Inflammatory macrophage treated with lipopolysaccharide for 4 hours (primary cell): ENCODE measurements around the gene PPP1R37.
A peak's percentile ranks its signal among the peaks of the same experiment; 100 is the strongest.

ENCODE experiments used
- DNase-seq: peaks from one replicate; pipeline ENCODE4 v3.0.0-alpha.2; 2020

PPP1R37 gene

DNA sequence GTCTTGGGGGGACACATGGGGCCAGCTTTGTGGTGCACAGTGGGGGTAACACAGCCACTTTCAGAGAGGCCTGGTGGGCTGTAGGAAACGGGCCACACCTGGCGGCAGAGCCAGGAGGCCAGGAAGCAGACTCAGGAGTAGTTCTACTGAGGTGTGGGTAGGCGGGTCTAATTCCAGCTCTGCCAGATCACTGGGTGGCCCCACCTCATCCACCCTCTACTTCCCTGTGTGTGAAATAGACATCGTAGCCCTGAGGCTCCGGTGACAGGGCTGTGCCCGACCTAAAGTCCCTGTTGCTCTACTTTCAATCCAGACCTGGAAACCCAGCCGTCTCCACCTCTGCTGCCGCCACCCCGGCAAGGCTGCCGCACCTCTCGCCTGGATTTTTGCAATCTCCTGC is 63.8 kb downstream of the PPP1R37 start:
- DNase-seq, result no peak

DNA sequence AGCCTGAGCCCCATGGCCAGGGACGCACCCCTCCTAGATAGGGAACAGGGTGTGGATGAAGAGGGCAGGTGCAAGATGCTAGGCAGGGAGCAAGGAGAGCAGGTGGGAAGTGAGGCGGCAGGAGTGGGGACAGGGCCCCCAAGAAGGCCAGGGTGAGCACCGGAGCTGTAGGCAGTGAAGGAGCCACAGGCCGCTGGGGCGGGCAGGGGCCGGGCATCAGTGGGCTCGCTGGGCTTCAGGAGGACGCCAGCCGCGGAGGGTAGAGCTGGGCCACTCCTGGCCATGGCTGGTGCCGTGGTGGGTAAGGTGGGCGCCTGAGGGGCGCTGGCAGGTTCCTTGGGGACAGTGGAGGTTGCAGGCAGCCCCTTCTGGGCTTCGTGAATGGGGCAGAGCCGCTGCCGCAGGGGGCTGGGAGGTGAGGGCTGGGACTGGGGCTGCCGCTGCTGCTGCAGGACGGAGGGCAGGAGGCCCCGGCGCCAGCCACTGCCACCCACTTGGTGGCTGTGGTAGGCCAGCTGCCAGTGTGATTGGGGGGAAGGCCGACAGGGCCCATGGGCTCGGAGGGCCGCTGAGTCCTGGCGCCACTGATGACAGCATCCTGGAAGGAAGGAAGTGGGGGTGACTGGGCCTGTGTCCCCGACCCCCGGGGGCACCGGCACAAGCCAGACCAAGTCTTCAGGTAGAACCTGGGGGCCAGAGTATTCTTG is 65.7 kb downstream of the PPP1R37 start:
- DNase-seq, result no peak

DNA sequence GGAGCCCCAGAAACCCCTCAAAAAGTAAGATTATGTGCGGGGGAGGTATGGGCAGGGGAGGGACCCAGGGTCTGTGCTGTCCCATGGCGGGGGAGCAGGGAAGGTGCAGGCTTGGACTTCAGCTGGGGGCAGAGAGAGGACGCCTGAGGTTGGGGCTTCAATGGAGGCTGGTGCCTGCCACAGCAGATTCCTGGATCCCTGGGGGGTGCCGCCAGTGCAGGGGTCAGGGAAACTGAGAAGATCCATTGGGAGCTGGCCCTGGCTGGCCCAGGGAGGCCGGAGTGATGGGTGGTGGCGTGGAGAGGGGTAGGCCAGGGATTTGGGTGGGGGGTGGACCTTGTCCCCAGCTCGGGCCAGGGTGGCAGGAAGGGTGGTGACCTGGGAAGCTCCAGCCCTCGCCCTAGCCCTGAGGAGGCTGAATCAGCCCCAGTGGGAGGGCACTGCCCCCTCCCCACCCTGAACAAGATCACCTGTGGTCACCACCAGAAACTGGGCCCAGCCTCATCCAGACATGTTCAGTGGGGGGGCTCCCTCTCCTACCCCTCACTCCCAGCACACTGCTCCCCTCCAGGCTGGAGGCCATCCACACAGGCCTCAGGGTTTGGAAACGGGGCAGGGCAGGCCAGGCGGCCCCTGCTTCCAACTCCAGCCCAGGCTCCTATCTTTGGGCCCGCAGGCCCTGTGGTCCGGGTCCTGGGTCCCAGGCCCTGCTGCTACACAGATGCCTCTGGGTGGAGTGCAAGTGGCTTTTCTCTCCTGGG is 66.4 kb downstream of the PPP1R37 start:
- no peak for DNase-seq

DNA sequence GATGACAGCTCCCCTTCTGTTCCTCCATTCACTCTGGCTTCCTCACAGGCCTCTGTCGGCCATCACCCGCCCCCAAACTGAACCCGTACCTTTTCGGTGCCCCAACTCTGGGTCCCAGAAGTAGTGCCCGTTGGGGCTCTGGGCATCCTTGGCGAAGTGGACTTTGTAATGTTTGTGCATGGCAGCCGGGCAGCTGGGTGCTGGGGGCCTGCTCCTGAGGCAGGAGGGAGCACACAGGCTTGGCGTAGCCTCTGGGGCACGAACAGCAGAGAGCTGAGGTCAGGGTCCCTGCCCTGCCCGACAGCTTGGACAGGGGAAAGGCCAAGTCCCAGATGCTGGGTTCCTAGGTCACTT is 67.0 kb downstream of the PPP1R37 start:
- DNase-seq, result no peak

DNA sequence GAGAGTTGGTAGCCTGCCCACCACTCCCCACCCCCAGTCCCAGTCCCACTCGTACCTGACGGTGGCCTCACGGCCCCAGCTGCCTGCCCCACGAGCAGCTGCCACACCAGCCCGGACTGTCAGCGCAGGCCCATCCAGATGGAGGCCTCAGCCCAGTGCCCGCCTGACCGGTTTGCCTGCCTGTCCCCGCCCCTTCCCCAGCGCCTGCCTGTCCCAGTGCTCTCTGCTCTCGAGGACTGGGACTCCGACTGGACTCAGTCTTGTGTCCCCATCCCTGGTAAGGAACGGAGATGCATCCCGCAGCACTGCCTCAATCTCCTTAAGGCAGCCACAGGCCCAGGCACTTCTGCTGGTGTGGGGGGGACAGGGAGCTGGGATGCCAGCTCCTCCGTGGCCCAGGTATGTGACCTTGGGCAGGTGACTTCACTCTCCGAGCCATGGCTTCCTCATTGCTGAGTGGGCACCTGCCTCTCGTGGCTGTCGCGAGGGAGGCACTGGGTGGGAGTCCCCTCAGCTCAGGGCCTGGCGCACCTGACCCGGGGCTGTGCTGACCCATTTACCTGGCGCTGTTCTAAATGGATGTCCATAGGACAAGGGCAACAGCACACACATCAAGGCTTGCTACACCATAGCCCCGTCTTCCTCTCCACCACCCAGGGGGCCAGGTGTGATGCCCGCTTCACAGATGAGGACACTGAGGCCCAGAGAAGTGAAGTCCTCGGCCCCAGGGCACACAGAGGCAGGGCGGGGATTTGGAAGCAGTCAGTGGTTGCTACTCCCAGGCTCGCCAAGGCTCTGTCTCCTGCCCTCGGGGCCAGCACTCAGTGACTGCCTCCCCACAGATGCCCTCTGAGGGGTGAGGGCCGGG is 68.1 kb downstream of the PPP1R37 start, which contains the start of gene NKPD1:
NKPD1 (minus strand) TSS at position 113 of the 868 bp plus-strand sequence. CDS start 832 bp downstream, outside the sequence.
- DNase-seq, result no peak

DNA sequence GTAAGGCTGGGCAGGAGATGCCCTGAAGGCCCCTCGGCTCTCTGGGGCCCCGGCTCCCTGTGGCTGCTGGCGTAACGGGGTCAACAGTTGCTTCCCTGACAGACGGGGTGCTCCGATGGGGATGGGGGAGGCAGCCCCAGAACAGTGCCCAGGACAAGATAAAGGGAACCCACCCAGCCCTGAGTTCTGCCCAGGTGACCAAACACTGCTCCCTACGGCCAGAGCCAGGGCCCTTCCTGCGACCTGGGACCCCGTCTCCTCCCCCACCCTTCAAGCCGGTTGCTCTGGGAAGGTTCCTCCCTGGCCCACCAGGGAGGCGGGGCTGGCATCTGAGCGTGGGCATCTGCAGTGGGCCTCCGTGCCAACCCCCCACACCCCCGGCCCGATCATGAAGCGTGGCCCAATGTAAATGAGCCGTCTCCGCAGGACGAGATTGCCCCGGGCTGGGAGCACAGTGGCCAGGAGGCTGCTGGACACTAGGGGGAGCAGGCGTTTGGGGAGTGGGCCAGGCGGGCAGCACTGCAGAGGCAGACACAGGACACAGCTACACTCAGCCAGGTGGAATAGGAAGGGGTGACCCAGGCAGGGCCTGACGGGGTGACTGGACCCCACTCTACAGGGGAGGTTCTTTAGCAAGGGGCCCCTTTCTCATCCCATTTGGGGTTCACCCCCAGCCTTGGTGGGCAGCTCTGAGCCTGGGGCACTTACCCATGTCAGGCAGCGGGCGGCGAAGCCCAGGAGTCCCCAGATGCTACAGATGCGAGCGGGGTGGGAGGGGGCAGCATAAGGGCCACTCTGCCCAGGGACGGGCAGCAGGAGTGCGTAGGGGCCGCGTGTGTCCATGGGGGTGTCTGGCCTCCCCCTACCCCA is 69.0 kb downstream of the PPP1R37 start:
- no peak for DNase-seq

DNA sequence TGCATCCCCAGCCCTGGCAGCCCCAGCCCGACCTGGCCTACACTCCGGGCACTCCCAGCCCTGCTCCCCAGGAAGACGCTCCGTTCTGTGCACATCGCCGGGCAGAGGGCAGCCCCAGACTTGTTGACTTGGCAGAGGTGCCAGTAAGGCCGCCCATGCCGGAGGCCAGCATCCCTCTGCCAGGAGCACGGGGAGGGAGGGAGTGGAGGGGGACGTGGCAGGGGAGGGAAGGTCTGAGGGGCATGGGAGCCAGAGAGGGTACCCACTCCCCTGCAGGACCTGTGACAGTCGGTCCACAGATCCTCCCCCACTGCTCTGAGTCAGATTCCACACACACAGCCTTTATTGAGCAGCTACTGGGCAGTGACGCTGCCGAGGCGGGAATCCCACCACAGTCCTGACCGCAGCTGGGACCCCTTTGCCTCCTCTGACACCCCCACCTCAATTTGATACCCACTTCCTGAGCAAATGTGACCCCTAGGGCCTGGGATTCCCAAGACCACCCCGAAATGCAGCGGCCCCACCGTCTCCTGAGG is 69.7 kb downstream of the PPP1R37 start:
- no peak for DNase-seq

DNA sequence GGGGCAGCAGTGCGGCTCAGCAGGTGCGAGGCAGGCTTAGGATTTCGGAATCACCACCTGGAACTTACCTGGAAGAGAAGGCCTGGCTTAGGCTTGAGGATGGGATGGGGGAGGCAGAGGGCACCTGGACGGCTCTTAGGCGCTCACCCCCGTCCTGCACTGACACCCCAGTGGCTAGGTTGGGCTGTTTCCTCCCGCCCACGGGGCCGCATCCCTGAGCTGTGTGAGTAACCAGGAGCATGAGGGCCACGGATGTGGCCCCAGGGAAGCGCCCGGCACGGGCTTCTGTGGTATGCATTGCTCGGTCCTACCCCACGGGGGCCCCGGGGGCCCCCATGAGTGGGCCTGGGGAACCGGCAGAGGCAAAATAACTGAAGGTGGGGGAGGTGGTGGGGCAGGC is 70.2 kb downstream of the PPP1R37 start:
- DNase-seq, result no peak

DNA sequence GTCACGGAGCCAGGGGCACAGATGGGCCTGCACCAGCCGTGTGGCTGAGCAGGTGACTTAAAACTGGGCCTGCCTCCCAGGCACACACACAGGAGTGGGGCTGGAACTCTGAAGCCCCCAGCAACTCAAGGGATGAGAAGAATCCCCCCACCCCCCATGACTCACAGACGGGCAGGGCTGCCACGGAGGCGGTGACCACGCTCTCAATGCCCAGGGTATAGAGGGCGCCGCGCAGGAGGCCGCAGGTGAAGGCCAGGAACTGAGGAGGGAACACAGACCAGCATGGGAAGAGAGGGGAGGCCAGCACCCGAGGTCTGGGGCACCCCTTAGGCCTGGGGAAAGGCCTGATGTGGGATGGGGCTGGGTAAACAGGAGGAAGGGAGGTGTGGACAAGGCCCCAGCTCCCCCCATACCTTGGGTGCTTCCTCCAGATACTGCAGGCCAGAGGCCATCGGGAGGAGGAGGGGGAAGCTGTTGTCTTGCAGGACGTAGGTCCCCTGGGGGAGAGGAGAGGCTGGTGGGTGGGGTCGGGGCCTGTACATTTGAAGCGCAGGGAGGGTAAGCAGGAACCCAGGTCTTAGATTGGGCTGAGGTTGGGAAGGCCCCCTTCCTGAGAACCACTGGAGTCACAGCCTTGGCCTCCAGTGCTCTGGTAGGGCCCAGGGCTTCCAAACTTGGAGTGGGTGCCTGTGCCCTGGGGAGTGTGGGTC is 70.9 kb downstream of the PPP1R37 start:
- no peak for DNase-seq

DNA sequence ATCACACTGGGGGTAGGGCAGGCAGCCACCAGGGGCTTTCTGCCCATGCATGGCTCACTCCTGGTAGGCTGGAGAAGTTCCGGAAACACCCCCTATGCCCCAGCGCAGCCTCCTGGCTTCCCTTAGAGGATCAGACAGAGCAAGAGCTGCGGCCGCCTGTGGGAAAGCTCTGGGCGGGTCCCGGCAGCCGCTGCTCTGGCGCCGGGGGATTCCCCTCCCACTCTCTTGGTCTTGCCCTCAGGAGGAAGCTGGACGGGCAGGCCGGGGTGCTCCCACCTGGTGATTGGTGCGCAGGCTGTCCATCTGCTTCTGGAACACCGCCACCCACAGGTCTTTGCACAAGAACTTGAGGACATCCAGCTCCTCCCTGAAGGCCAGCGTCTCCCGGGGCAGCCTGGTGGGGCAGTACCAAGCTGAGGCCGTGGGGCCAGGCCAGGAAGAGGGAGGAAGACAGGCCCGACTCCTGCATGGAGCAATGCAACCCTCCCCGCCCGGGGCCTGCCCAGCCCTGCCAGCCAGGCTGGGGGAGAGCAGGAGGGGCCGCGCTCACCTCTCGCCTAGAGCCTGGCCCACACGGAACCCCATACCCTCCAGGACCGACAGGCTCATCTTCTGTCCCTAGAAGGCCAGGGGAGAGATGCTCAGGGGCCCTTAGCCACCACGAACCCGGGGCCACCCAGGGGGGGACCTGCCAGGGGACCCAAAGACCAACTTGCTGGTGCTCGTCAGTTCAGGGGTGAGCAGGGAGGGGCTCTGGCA is 71.8 kb downstream of the PPP1R37 start:
- DNase-seq, result peak; percentile 95

DNA sequence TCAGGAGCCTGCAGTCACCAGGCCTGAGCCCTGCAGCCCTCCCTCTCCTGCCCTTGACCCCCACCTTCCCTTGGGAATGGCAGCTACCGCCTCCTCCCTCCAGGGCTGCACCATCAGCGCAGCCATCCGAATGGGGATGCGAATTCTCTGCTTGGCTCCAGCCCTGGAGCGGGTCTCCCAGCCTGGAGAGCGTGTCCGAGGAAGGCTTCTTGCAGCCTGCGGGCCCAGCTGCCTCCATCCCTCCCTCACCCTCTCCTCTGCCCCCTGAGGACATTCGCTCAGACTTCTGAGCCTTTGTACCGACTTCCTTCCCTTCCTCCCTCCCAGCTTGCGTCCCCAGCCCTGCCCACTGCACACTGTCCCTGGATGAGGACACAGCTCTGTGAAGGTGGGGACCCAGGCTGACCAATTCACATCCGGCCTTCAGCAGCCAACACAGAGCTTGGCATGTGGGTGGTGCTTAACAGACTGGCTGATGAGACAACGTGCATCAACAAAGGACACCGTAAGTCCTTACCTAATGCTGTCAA is 73.8 kb downstream of the PPP1R37 start:
- DNase-seq, result no peak

DNA sequence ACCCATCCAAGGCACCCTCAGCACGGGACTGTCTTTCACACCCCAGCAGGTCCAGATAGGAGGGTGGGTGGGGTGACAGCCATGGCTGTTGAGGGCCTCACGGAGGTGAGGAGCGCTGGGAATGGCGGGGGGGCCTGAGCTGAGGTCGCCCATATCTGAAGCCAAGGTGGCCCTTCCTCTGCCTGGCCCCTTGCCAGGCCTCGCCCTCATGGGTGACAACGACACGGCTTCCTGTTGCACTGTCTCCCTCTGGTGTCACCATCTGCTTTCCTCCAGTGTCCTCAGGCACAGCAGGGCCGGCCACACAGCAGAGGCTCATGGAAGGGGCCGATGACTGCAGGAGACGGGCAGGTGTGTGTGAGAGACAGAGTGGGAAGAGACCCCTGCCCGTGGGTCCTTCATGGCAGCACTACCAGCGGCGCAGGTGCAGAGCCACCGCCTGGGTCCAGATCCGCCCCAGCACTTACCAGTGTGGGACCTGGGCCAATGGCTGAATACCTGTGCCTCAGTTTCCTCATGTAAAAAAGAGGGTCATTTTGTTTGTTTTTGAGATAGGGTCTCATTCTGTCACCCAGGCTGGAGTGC is 75.9 kb downstream of the PPP1R37 start:
- DNase-seq, result no peak

DNA sequence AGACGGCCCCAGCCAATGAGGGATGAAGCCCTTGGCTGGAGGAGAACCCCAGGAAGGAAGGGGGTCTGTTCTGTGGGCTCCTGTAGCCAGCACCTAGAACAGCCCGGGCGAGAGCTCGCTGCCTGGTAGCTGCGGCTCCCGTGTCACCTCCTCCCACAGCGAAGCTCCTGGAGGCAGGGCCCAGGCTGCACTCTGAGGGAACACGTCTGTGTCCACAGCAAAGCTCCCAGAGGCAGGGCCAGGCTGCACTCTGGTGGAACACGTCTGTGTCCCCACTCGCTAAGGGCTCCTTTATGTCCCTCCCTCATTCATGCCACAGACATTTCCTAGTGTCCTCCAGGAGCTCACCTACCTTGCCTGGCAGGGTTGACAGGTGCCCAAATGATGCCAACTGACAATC is 76.6 kb downstream of the PPP1R37 start:
- no peak for DNase-seq

DNA sequence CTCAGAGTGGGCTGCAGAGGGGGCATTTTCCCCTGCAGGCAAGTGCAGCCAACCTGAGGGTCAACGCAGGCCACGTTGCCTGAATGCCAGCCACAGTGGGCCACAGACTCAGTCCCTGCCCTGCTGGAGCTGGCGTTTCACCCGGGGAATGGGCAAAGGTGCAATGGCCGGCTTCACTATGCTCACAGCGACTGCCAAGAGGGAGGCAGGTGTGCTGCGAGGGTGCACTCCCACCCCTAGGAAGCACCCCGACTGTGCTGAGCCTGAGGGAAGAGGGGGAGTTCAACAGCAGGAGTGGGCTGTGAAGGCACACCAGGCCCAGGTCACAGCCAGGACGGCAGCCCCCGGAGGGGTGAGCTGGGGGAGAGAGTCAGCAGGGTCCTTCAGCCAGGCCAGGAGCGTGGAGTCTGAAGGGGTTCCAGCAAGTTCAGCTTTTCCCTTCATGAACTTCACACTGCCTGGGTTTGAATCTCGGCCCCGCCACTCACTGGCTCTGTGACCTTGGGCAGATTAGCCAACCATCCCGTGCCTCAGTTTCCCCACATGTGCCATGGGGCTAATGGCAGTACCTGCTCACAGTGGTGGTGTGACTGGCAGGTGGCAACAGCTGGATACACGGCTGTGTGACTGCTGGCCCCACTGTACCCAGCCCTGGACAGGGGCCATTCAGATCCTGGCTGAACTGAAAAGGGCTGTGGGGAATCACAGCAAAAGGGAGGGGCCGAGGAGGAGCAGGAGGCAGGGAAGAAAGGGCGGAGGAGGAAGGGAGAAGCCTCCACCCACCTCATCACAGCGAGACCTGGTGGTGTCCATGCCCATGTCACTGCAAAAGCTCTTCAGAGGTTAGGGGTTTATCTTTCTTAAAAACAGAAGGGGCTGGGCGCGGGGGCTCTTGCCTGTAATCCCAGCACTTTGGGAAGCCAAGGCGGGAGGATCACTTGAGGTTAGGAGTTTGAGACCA is 77.4 kb downstream of the PPP1R37 start:
- DNase-seq, result no peak

DNA sequence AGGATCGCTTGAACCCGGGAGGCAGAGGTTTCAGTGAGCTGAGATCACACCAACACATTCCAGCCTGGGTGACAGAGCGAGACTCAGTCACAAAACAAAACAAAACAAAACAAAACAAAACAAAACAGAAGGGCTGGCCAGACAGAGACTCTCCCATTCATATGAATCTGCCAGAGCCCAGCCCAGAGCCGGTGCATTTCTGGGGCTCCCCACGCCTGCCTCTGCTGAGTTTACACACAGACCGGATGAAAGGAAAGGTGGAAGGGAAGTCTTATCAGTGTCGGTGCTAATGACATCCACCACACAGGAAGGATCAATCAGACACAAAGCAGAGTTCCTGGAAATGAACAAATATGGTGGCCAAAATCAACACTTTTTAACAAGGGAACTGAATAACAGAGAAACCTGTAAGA is 78.2 kb downstream of the PPP1R37 start:
- DNase-seq, result no peak

DNA sequence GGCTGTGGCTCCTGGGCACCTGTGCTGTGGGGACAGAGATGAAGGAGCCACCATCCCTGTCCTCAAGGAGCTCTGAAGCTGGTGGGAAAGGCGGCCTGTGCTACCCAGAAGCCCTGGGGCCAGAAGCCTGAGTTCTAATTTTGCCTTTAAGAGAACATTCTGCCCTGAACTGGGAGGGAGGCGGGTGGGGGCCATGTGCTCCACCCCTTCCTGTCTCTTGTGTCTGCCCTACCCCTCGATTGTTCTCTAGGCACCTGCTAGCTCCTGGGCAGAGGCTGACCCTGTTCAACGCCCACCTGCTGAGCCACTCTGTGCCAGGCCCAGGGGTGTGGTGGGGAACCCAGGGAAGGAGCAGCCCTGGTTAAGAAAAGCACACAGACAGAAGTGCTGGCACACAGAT is 79.2 kb downstream of the PPP1R37 start:
- no peak for DNase-seq

DNA sequence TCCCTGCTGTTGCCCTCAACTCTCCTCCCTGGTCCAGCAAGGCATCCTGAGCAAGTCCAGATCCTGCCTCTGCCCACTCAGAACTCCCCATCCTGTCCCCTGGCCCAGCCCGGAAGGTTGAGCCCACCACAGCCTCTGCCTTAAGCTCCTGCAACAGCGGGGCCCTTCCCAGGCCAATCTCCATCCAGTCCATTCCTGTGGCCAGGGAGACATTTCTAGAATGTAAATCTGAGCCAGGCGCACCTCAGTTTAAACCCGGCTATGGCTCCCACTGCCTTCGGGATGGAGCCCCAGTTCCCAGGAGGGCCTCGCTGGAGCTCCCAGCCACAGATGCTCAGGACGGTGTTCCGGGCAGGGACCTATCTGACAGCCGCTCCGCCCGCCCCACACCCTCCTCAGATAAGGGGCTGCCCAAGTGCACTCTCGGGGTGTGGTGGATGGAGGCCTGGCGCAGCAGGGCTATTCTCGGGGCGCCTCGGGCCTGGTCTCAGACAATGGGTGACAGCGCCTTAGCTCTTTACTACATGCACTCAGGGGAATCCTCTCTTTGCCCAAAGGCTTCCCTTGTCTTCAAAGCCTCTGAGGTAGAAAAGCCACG is 79.7 kb downstream of the PPP1R37 start:
- DNase-seq, result no peak

DNA sequence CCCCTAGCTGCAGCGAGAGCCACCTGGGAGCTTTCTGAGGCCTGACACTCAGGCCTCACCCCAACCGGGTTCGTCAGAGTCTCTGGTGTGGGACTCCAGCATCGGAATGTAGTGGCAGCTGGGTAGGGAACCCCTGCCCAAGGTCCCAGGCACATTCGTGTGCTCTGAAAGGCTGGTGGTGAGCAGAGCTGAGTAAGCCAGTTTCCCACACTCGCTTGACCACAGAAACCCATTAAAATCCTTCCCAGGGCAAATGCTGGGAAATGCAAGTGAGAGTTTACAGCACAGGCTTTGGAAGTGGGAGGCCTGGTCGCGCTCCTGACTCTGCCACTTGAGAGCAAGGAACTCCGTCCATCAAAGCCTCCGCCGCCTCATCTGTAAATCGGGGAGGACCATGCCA is 80.8 kb downstream of the PPP1R37 start:
- no peak for DNase-seq
